Activated CD8-positive, alpha-beta memory T cell treated with anti-CD3 and anti-CD28 coated beads, Interleukin-2, amount 10 ng/mL, durations not matched to agents 7 days and 5 days (primary cell): ENCODE results near the gene CCDC190. TPM values are rescaled to one million over a fixed set of nuclear protein-coding genes. Genes with fewer than 3 reads are reported as not detected.

Source experiments
- total RNA-seq, 2 experiments: library from RNA; stranded (reverse); gene quantifications; one replicate each; pipeline ENCODE4 v1.2.3, GENCODE V29; 2021

Gene CCDC190
- total RNA-seq, 2 experiments from 2014 or later = not detected

Other genes starting within 250 kb of the CCDC190 start
- under 1 TPM; 0.16 to 0.18 TPM for gene DDR2, start 228.7 kb downstream of the CCDC190 start, total RNA-seq
- 10 to 100 TPM; 33.9 to 37.1 TPM for gene HSD17B7, start 70.5 kb downstream of the CCDC190 start, total RNA-seq
- not detected for gene RGS4, start 208.2 kb upstream of the CCDC190 start, total RNA-seq